ENCODE measurements around the gene NKAIN2.
"Not testable (repeated sequence)": the region's sequence is repeated elsewhere in the genome, so short reads cannot be mapped to it uniquely, and the experiment has no call there.

The NKAIN2 gene

GRCh38 chr6:124530926-124531325 lies 727.3 kb downstream of the NKAIN2 start:
- no peak for DNase-seq

GRCh38 chr6:124535299-124535698 lies 731.6 kb downstream of the NKAIN2 start:
- no peak for DNase-seq

- no peak for DNase-seq
Measured at GRCh38 chr6:124535746-124536145, 732.1 kb downstream of the NKAIN2 start.

GRCh38 chr6:124536157-124536841 lies 732.6 kb downstream of the NKAIN2 start:
- no peak for DNase-seq

- no peak for DNase-seq
Measured at GRCh38 chr6:124536842-124537191, 733.2 kb downstream of the NKAIN2 start.

GRCh38 chr6:124539096-124539495 lies 735.4 kb downstream of the NKAIN2 start:
- no peak for DNase-seq

- DNase-seq: no peak
Measured at GRCh38 chr6:124541573-124541972, 737.9 kb downstream of the NKAIN2 start.

- no peak for DNase-seq
Measured at GRCh38 chr6:124546601-124547000, 742.9 kb downstream of the NKAIN2 start.

GRCh38 chr6:124551711-124552233 lies 748.1 kb downstream of the NKAIN2 start:
- DNase-seq: no peak

GRCh38 chr6:124557873-124558272 lies 754.2 kb downstream of the NKAIN2 start:
- DNase-seq: no peak

- not testable (repeated sequence) for DNase-seq
Measured at GRCh38 chr6:124560078-124560477, 756.4 kb downstream of the NKAIN2 start.

- no peak for DNase-seq
Measured at GRCh38 chr6:124560873-124561567, 757.4 kb downstream of the NKAIN2 start.

- DNase-seq: no peak
Measured at GRCh38 chr6:124561635-124562130, 758.0 kb downstream of the NKAIN2 start.

GRCh38 chr6:124564125-124564524 lies 760.5 kb downstream of the NKAIN2 start:
- DNase-seq: not testable (repeated sequence)

- DNase-seq: no peak
Measured at GRCh38 chr6:124567401-124567800, 763.7 kb downstream of the NKAIN2 start.

- no peak for DNase-seq
Measured at GRCh38 chr6:124573953-124574352, 770.3 kb downstream of the NKAIN2 start.

- DNase-seq: no peak
Measured at GRCh38 chr6:124577734-124578281, 774.1 kb downstream of the NKAIN2 start.

- DNase-seq: no peak
Measured at GRCh38 chr6:124590001-124590400, 786.3 kb downstream of the NKAIN2 start.

GRCh38 chr6:124599656-124600055 lies 796.0 kb downstream of the NKAIN2 start:
- no peak for DNase-seq

- DNase-seq: no peak
Measured at GRCh38 chr6:124604719-124605118, 801.1 kb downstream of the NKAIN2 start.

- no peak for DNase-seq
Measured at GRCh38 chr6:124607119-124607627, 803.5 kb downstream of the NKAIN2 start.

- no peak for DNase-seq
Measured at GRCh38 chr6:124613031-124613430, 809.4 kb downstream of the NKAIN2 start.

- no peak for DNase-seq
Measured at GRCh38 chr6:124622351-124622750, 818.7 kb downstream of the NKAIN2 start.

GRCh38 chr6:124633655-124634054 lies 830.0 kb downstream of the NKAIN2 start:
- no peak for DNase-seq

Data from CD4-positive, alpha-beta T cell treated with Interferon alpha-2 for 1 hour (primary cell).